H9 (cell line): ENCODE data around the gene ZNFX1. TPM values are rescaled to one million over a fixed set of nuclear protein-coding genes. Genes with fewer than 3 reads are reported as not detected.

ENCODE experiments used
- DNase-seq: peaks from one replicate; pipeline ENCODE4 v3.0.0-alpha.2; 2017
- H2AFZ ChIP-seq: one replicate; pipeline ENCODE4 v1.6.1; 2013; ENCODE audit warnings: mild to moderate bottlenecking, low read length, control low read depth, moderate library complexity
- H2AK5ac ChIP-seq: 2 replicates; pipeline ENCODE4 v1.6.1; 2013; ENCODE audit warnings: low read length, control low read depth, mixed read lengths; ENCODE audit not compliant: insufficient read length
- H2BK120ac ChIP-seq: one replicate; pipeline ENCODE4 v1.6.1; 2013; ENCODE audit warnings: low read depth, mild to moderate bottlenecking, low read length, control low read depth, inconsistent platforms; ENCODE audit not compliant: poor library complexity, severe bottlenecking
- H2BK12ac ChIP-seq: 2 replicates; pipeline ENCODE4 v1.6.1; 2013; ENCODE audit warnings: low read length, control low read depth, mixed read lengths, low read depth; ENCODE audit not compliant: insufficient read length
- H2BK15ac ChIP-seq: 2 replicates; pipeline ENCODE4 v1.6.1; 2013; ENCODE audit warnings: low read depth, low read length, control low read depth
- H2BK20ac ChIP-seq: one replicate; pipeline ENCODE4 v1.6.1; 2013; ENCODE audit warnings: low read depth, mild to moderate bottlenecking, low read length, control low read depth, inconsistent platforms; ENCODE audit not compliant: poor library complexity, severe bottlenecking
- H2BK5ac ChIP-seq: 2 replicates; pipeline ENCODE4 v1.6.1; 2013; ENCODE audit warnings: low read length, control low read depth, mixed read lengths; ENCODE audit not compliant: insufficient read length
- H3K14ac ChIP-seq: 2 replicates; pipeline ENCODE4 v1.6.1; 2013; ENCODE audit warnings: low read length, control low read depth; ENCODE audit not compliant: insufficient read depth
- H3K18ac ChIP-seq: 2 replicates; pipeline ENCODE4 v1.6.1; 2013; ENCODE audit warnings: low read depth, mild to moderate bottlenecking, mixed read lengths, low read length, control low read depth; ENCODE audit not compliant: insufficient read length
- H3K23ac ChIP-seq: 2 replicates; pipeline ENCODE4 v1.6.1; 2013; ENCODE audit warnings: low read length, control low read depth, mixed read lengths, low read depth; ENCODE audit not compliant: insufficient read length
- H3K23me2 ChIP-seq: 2 replicates; pipeline ENCODE4 v1.6.1; 2013; ENCODE audit warnings: low read depth, mild to moderate bottlenecking, mixed read lengths, low read length, control low read depth; ENCODE audit not compliant: insufficient read length, poor library complexity, severe bottlenecking
- H3K27ac ChIP-seq: 2 replicates; pipeline ENCODE4 v1.5.1; 2013; ENCODE audit warnings: low read length, control low read depth, mixed read lengths, low read depth; ENCODE audit not compliant: insufficient read length
- H3K27me3 ChIP-seq: 2 replicates; pipeline ENCODE4 v1.6.1; 2013; ENCODE audit warnings: low read length, control low read depth, inconsistent platforms; ENCODE audit not compliant: insufficient read depth
- H3K4ac ChIP-seq: 2 replicates; pipeline ENCODE4 v1.6.1; 2013; ENCODE audit warnings: low read depth, mild to moderate bottlenecking, control low read depth, inconsistent platforms, low read length, moderate library complexity
- H3K4me1 ChIP-seq: 2 replicates; pipeline ENCODE4 v1.6.1; 2013; ENCODE audit warnings: low read length, control low read depth, inconsistent platforms; ENCODE audit not compliant: insufficient read depth
- H3K4me2 ChIP-seq: 2 replicates; pipeline ENCODE4 v1.6.1; 2013; ENCODE audit warnings: low read length, control low read depth, mixed read lengths; ENCODE audit not compliant: insufficient read length, insufficient read depth
- H3K56ac ChIP-seq: 2 replicates; pipeline ENCODE4 v1.6.1; 2013; ENCODE audit warnings: low read depth, mild to moderate bottlenecking, mixed read lengths, low read length, control low read depth; ENCODE audit not compliant: insufficient read length
- H3K79me1 ChIP-seq: 2 replicates; pipeline ENCODE4 v1.6.1; 2013; ENCODE audit warnings: low read depth, mild to moderate bottlenecking, moderate library complexity, low read length, control low read depth, inconsistent platforms; ENCODE audit not compliant: insufficient read depth, poor library complexity, severe bottlenecking
- H3K79me2 ChIP-seq: 2 replicates; pipeline ENCODE4 v1.6.1; 2013; ENCODE audit warnings: low read length, control low read depth, inconsistent platforms; ENCODE audit not compliant: insufficient read depth
- H3K9ac ChIP-seq: 2 replicates; pipeline ENCODE4 v1.6.1; 2013; ENCODE audit warnings: low read length, control low read depth, mixed read lengths; ENCODE audit not compliant: insufficient read length; ENCODE audit errors: extremely low read depth
- H3K9me3 ChIP-seq: one replicate; pipeline ENCODE4 v1.6.1; 2013; ENCODE audit warnings: low read depth, low read length, inconsistent platforms; ENCODE audit not compliant: control insufficient read depth
- H3T11ph ChIP-seq: one replicate; pipeline ENCODE4 v1.6.1; 2013; ENCODE audit warnings: mild to moderate bottlenecking, low read length, control low read depth, inconsistent platforms
- H4K20me1 ChIP-seq: one replicate; pipeline ENCODE4 v1.6.1; 2013; ENCODE audit not compliant: control insufficient read depth, insufficient read length, insufficient read depth
- H4K5ac ChIP-seq: 2 replicates; pipeline ENCODE4 v1.6.1; 2013; ENCODE audit warnings: low read depth, mild to moderate bottlenecking, mixed read lengths, low read length, control low read depth; ENCODE audit not compliant: insufficient read length
- H4K8ac ChIP-seq: replicated peaks from 2 replicates; pipeline ENCODE4 v1.6.1; 2013; ENCODE audit warnings: low read length, control low read depth, mixed read lengths, low read depth; ENCODE audit not compliant: insufficient read length
- H4K91ac ChIP-seq: 2 replicates; pipeline ENCODE4 v1.6.1; 2013; ENCODE audit warnings: low read depth, mild to moderate bottlenecking, moderate library complexity, mixed read lengths, low read length, control low read depth; ENCODE audit not compliant: insufficient read length
- H3K27ac Mint-ChIP-seq, 3 experiments: 2 replicates in 2 of 3; 3 replicates in 1 of 3; pipeline ENCODE4 v1.8.0; 2020 to 2021; ENCODE audit warnings: mixed read lengths in 3 of 3, mild to moderate bottlenecking in 1 of 3, moderate library complexity in 1 of 3
- H3K27me3 Mint-ChIP-seq: 2 replicates; pipeline ENCODE4 v1.8.0; 2021; ENCODE audit warnings: low read depth, mild to moderate bottlenecking, moderate library complexity, mixed read lengths
- H3K36me3 Mint-ChIP-seq, 3 experiments: 2 replicates in 2 of 3; 3 replicates in 1 of 3; pipeline ENCODE4 v1.8.0; 2020 to 2021; ENCODE audit warnings: low read depth in 3 of 3, mixed read lengths in 3 of 3; ENCODE audit not compliant: insufficient read depth in 1 of 3
- H3K4me1 Mint-ChIP-seq, 2 experiments: 2 replicates each; pipeline ENCODE4 v1.8.0; 2020; ENCODE audit warnings: mixed read lengths in 2 of 2
- H3K4me3 Mint-ChIP-seq, 2 experiments: 2 replicates in 1 of 2; 3 replicates in 1 of 2; pipeline ENCODE4 v1.8.0; 2020 to 2021; ENCODE audit warnings: mild to moderate bottlenecking in 2 of 2, mixed read lengths in 2 of 2, moderate library complexity in 1 of 2
- H3K9me3 Mint-ChIP-seq, 2 experiments: 2 replicates in 1 of 2; 3 replicates in 1 of 2; pipeline ENCODE4 v1.8.0; 2020; ENCODE audit warnings: mild to moderate bottlenecking in 2 of 2, mixed read lengths in 2 of 2, moderate library complexity in 1 of 2
- WGBS: extraction: QIAGEN DNeasy Blood & Tissue Kit; methylation state at CpG from one replicate; pipeline ENCODE4 v1.1.7; 2013; ENCODE audit warnings: missing lambda C conversion rate, low lambda C conversion rate, mixed read lengths; ENCODE audit not compliant: insufficient read length; ENCODE audit errors: extremely low coverage; 5-methylcytosine and 5-hydroxymethylcytosine counted together
- total RNA-seq: library from RNA; stranded (reverse); gene quantifications from 2 replicates; pipeline ENCODE4 v1.2.1, GENCODE V29; 2021
- TF ChIP-seq, protein P1 (sequence below): fragments of 200-600 bp; sonication (generic); conservative IDR thresholded peaks from 3 replicates; pipeline ENCODE4 v1.8.0; 2021; ENCODE audit warnings: antibody characterized with exemption, mild to moderate bottlenecking

The ZNFX1 gene
- total RNA-seq, 1 experiment from 2014 or later = 13.3 TPM

DNA sequence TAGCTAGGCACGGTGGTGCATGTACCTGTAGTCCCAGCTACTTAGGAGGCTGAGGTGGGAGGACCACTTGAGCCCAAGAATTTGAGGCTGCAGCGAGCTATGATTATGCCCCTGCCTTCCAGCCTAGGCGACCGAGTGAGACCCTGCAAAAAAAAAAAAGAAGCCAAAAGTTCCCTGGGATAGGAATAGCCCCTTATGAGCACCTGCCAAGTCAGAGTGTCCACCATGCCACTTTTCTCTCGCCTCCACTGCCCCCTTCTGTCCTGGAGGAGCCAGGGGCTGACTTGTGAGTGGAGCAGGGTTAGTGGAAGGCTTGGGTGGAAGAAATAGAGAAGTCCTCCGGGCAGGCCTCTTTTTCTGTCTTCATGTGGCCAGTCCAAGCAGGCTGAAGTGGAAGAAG lies 70.8 kb downstream of the ZNFX1 start:
- Histone ChIP-seq H4K20me1 (no peaks in the 10 kb centered on the region), H3K4me1 (no peaks in the 10 kb centered on the region), H2AFZ (no peak overlapping the region), H2BK120ac (no peak overlapping the region), H3K4me2 (no peak overlapping the region), H3K56ac (no peak overlapping the region), H2BK15ac (no peak overlapping the region), H3K23me2 (no peaks in the 10 kb centered on the region), H3K9me3 (no peaks in the 10 kb centered on the region), H4K5ac (no peak overlapping the region), H3K14ac (no peak overlapping the region), H3K4ac (no peak overlapping the region), H3K18ac (no peak overlapping the region), H3K27ac (no peak overlapping the region), H3T11ph (no peak overlapping the region), H3K9ac (no peak overlapping the region), H2BK12ac (no peak overlapping the region), H2BK5ac (no peak overlapping the region), H3K23ac (no peak overlapping the region), H4K91ac (no peak overlapping the region), H4K8ac (no peak overlapping the region), H3K27me3 (no peaks in the 10 kb centered on the region), H3K79me1 (no peaks in the 10 kb centered on the region), H2BK20ac (no peak overlapping the region), H2AK5ac (no peak overlapping the region), H3K79me2 (no peaks in the 10 kb centered on the region)
- H3K27me3 Mint-ChIP-seq = no peaks in the 10 kb centered on the region
- DNase-seq = peak; percentile 53
- no peak overlapping the region for H3K27ac Mint-ChIP-seq
- H3K9me3 Mint-ChIP-seq = peaks cover 3 to 9% of the 10 kb centered on the region in 2 experiments
- WGBS = no CpG with 5 or more reads among the region's 6 CpGs
- H3K4me3 Mint-ChIP-seq = no peak overlapping the region
- H3K4me1 Mint-ChIP-seq = no peaks in the 10 kb centered on the region
- peaks cover 0 to 4% (median 0%) of the 10 kb centered on the region in 3 experiments; a peak in 2 of 7 replicates for H3K36me3 Mint-ChIP-seq
- TF ChIP-seq, protein P1, sequence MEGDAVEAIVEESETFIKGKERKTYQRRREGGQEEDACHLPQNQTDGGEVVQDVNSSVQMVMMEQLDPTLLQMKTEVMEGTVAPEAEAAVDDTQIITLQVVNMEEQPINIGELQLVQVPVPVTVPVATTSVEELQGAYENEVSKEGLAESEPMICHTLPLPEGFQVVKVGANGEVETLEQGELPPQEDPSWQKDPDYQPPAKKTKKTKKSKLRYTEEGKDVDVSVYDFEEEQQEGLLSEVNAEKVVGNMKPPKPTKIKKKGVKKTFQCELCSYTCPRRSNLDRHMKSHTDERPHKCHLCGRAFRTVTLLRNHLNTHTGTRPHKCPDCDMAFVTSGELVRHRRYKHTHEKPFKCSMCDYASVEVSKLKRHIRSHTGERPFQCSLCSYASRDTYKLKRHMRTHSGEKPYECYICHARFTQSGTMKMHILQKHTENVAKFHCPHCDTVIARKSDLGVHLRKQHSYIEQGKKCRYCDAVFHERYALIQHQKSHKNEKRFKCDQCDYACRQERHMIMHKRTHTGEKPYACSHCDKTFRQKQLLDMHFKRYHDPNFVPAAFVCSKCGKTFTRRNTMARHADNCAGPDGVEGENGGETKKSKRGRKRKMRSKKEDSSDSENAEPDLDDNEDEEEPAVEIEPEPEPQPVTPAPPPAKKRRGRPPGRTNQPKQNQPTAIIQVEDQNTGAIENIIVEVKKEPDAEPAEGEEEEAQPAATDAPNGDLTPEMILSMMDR = peak; percentile 57; the same call in 2 of the 3 replicates
